Esophagus muscularis mucosa (tissue), 4 donors: ENCODE data around the gene AIMP1.

Source experiments
- EP300 ChIP-seq: sonication (generic); formaldehyde crosslinking; IDR thresholded peaks from one replicate; pipeline ENCODE4 v1.6.1; 2017; ENCODE audit warnings: antibody characterized with exemption
- POLR2A ChIP-seq: fragments of 450-650 bp; IDR thresholded peaks from one replicate; pipeline ENCODE4 v1.6.1; 2017; ENCODE audit warnings: antibody characterized with exemption, moderate library complexity, mild to moderate bottlenecking, low read depth
- POLR2AphosphoS5 ChIP-seq, 2 donors: sonication (generic); formaldehyde crosslinking; IDR thresholded peaks; one replicate each; pipeline ENCODE4 v1.6.1; 2017; ENCODE audit warnings: antibody characterized with exemption in 2 of 2
- TF ChIP-seq, protein P1 (sequence below), 3 experiments: fragments of 200-600 bp in 2 of 3; fragments of 450-650 bp in 1 of 3; sonication (generic) in 2 of 3; IDR thresholded peaks; one replicate each; pipeline ENCODE4 v1.5.1; 2017 to 2019; ENCODE audit warnings: antibody characterized with exemption in 3 of 3, mild to moderate bottlenecking in 2 of 3, moderate library complexity in 1 of 3

DNA sequence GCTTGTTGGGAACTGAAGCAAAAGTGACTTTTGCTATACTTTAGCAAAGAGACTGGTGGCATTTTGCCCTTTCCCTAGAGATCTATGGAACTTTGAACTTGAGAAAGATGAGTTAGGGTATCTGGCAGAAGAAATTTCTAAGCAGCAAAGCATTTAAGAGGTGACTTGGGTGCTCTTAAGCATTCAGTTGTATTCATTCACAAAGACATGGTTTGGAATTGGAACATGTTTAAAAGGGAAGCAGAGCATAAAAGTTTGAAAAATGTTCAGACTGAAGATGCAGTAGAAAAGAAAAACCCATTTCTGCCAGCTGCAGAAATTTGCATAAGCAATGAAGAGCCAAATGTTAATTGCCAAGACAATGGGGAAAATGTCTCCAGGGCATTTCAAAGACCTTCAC lies 21.6 kb downstream of the AIMP1 start:
- TF ChIP-seq, protein P1, sequence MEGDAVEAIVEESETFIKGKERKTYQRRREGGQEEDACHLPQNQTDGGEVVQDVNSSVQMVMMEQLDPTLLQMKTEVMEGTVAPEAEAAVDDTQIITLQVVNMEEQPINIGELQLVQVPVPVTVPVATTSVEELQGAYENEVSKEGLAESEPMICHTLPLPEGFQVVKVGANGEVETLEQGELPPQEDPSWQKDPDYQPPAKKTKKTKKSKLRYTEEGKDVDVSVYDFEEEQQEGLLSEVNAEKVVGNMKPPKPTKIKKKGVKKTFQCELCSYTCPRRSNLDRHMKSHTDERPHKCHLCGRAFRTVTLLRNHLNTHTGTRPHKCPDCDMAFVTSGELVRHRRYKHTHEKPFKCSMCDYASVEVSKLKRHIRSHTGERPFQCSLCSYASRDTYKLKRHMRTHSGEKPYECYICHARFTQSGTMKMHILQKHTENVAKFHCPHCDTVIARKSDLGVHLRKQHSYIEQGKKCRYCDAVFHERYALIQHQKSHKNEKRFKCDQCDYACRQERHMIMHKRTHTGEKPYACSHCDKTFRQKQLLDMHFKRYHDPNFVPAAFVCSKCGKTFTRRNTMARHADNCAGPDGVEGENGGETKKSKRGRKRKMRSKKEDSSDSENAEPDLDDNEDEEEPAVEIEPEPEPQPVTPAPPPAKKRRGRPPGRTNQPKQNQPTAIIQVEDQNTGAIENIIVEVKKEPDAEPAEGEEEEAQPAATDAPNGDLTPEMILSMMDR (IDR thresholded peaks at IDR 0.05) = no peak
- TF ChIP-seq EP300 (no peak), POLR2A (no peak), POLR2AphosphoS5 (IDR thresholded peaks at IDR 0.05) (no peak)
